Measurements from ENCODE around the gene CPM. TPM values are rescaled to one million over a fixed set of nuclear protein-coding genes. Genes with fewer than 3 reads are reported as not detected.
"Not testable (repeated sequence)": the region's sequence is repeated elsewhere in the genome, so short reads cannot be mapped to it uniquely, and the experiment has no call there.

The CPM gene
- total RNA-seq, 1 donor from 2014 or later, result 55.0 TPM

GRCh38 chr12:68807274-68807575 is 125.7 kb downstream of the CPM start:
- H3K9me3 Mint-ChIP-seq; DNase-seq (ENCODE audit: low spot score); H3K27me3 Mint-ChIP-seq (ENCODE audit: insufficient read depth): not testable (repeated sequence)
- Mint-ChIP-seq H3K4me1 (ENCODE audit: low read depth) (peaks cover 29% of the 10 kb centered on the region), H3K4me3 (peak overlapping the region; percentile 97), H3K36me3 (ENCODE audit: low read depth) (peaks cover 30% of the 10 kb centered on the region), H3K27ac (peak overlapping the region; percentile 99)
- intact Hi-C loops (cut with micrococcal nuclease), result loop anchor here (1.0 to 10.0 kb wide), 14 partner anchors 14 to 1172 kb away; partner anchors contain the start of genes CCT2, NUP107, RAP1B and SLC35E3

GRCh38 chr12:68806488-68807237 is 126.3 kb downstream of the CPM start:
- Mint-ChIP-seq H3K27me3 (ENCODE audit: insufficient read depth) (peaks cover 2% of the 10 kb centered on the region), H3K36me3 (ENCODE audit: low read depth) (peaks cover 27% of the 10 kb centered on the region), H3K4me3 (peak overlapping the region; percentile 97), H3K4me1 (ENCODE audit: low read depth) (peaks cover 32% of the 10 kb centered on the region), H3K27ac (peak overlapping the region; percentile 99), H3K9me3 (no peaks in the 10 kb centered on the region)
- DNase-seq (ENCODE audit: low spot score), result no peak
- intact Hi-C loops (cut with micrococcal nuclease), result loop anchor here (1.0 to 10.0 kb wide), 14 partner anchors 14 to 1172 kb away; partner anchors contain the start of genes CCT2, NUP107, RAP1B and SLC35E3

GRCh38 chr12:68805592-68806120 is 127.3 kb downstream of the CPM start:
- H3K27ac Mint-ChIP-seq, result peak overlapping the region; percentile 10
- no peak for DNase-seq (ENCODE audit: low spot score)
- peaks cover 23% of the 10 kb centered on the region for H3K4me1 Mint-ChIP-seq (ENCODE audit: low read depth)
- H3K27me3 Mint-ChIP-seq (ENCODE audit: insufficient read depth), result peaks cover 2% of the 10 kb centered on the region
- peaks cover 17% of the 10 kb centered on the region for H3K36me3 Mint-ChIP-seq (ENCODE audit: low read depth)
- intact Hi-C loops (cut with micrococcal nuclease), result loop anchor here (2.0 to 10.0 kb wide), 9 partner anchors 13 to 1171 kb away; partner anchors contain the start of genes CCT2 and RAP1B
- H3K9me3 Mint-ChIP-seq, result no peaks in the 10 kb centered on the region
- no peak overlapping the region for H3K4me3 Mint-ChIP-seq

GRCh38 chr12:68804657-68805591 is 128.0 kb downstream of the CPM start:
- intact Hi-C loops (cut with micrococcal nuclease), result loop anchor here (5.0 to 10.0 kb wide), 6 partner anchors 308 to 1170 kb away; partner anchors contain the start of gene CCT2
- Mint-ChIP-seq H3K27me3 (ENCODE audit: insufficient read depth) (peaks cover 2% of the 10 kb centered on the region), H3K36me3 (ENCODE audit: low read depth) (peaks cover 14% of the 10 kb centered on the region), H3K4me3 (no peak overlapping the region), H3K4me1 (ENCODE audit: low read depth) (peaks cover 21% of the 10 kb centered on the region), H3K9me3 (no peaks in the 10 kb centered on the region), H3K27ac (peak overlapping the region; percentile 10)
- no peak for DNase-seq (ENCODE audit: low spot score)

- Mint-ChIP-seq H3K27ac (no peak overlapping the region), H3K36me3 (ENCODE audit: low read depth) (peaks cover 6% of the 10 kb centered on the region)
- intact Hi-C loops (cut with micrococcal nuclease), result loop anchor here (10.0 kb wide), 2 partner anchors 781 to 1169 kb away; partner anchors contain the start of gene CCT2
Measured at GRCh38 chr12:68803948-68804656, 128.9 kb downstream of the CPM start.

GRCh38 chr12:68802911-68803651 is 129.9 kb downstream of the CPM start:
- not testable (repeated sequence) for DNase-seq (ENCODE audit: low spot score); H3K27me3 Mint-ChIP-seq (ENCODE audit: insufficient read depth); H3K9me3 Mint-ChIP-seq; H3K27ac Mint-ChIP-seq; H3K4me3 Mint-ChIP-seq; H3K36me3 Mint-ChIP-seq (ENCODE audit: low read depth)
- peaks cover 14% of the 10 kb centered on the region for H3K4me1 Mint-ChIP-seq (ENCODE audit: low read depth)
- intact Hi-C loops (cut with micrococcal nuclease), result loop anchor here (10.0 kb wide), 2 partner anchors 782 to 1168 kb away; partner anchors contain the start of gene CCT2

More at GRCh38 chr12:68803948-68804656, 128.9 kb downstream of the CPM start:
- DNase-seq (ENCODE audit: low spot score), result no peak
- H3K4me3 Mint-ChIP-seq, result no peak overlapping the region
- H3K4me1 Mint-ChIP-seq (ENCODE audit: low read depth), result peaks cover 19% of the 10 kb centered on the region
- H3K9me3 Mint-ChIP-seq, result no peaks in the 10 kb centered on the region
- peaks cover 2% of the 10 kb centered on the region for H3K27me3 Mint-ChIP-seq (ENCODE audit: insufficient read depth)

GRCh38 chr12:68802372-68802745 is 130.6 kb downstream of the CPM start:
- H3K4me1 Mint-ChIP-seq (ENCODE audit: low read depth), result peaks cover 14% of the 10 kb centered on the region
- not testable (repeated sequence) for H3K9me3 Mint-ChIP-seq; H3K27me3 Mint-ChIP-seq (ENCODE audit: insufficient read depth); DNase-seq (ENCODE audit: low spot score); H3K36me3 Mint-ChIP-seq (ENCODE audit: low read depth); H3K4me3 Mint-ChIP-seq; H3K27ac Mint-ChIP-seq
- intact Hi-C loops (cut with micrococcal nuclease), result loop anchor here (10.0 kb wide), 2 partner anchors 782 to 1168 kb away; partner anchors contain the start of gene CCT2

Other genes starting within 250 kb of the CPM start
- 123 and 135 TPM in 2 replicates for gene NUP107, start 246.2 kb downstream of the CPM start, total RNA-seq
- gene SLC35E3, start 187.0 kb downstream of the CPM start, total RNA-seq, result 5.9 and 6.3 TPM in 2 replicates
- 279 and 303 TPM in 2 replicates for gene MDM2, start 125.0 kb downstream of the CPM start, total RNA-seq